Neural crest cell (in vitro differentiated cells): ENCODE measurements around the gene OR51D1. TPM values are rescaled to one million over a fixed set of nuclear protein-coding genes. Genes with fewer than 3 reads are reported as not detected.

Experiments used
- DNase-seq: peaks from one replicate; pipeline ENCODE4 v3.0.0; 2021; ENCODE audit warnings: low read depth, mixed read lengths, low spot score
- H3K27ac Mint-ChIP-seq: one replicate; pipeline ENCODE4 v1.8.0; 2021; ENCODE audit warnings: mild to moderate bottlenecking, mixed read lengths; ENCODE audit not compliant: unreplicated experiment
- H3K27me3 Mint-ChIP-seq: 2 replicates; pipeline ENCODE4 v1.8.0; 2021; ENCODE audit warnings: low read depth, mild to moderate bottlenecking, mixed read lengths
- H3K36me3 Mint-ChIP-seq: 2 replicates; pipeline ENCODE4 v1.8.0; 2021; ENCODE audit warnings: low read depth, mild to moderate bottlenecking, mixed read lengths
- H3K4me1 Mint-ChIP-seq: 2 replicates; pipeline ENCODE4 v1.8.0; 2021; ENCODE audit warnings: mixed read lengths
- H3K4me3 Mint-ChIP-seq: one replicate; pipeline ENCODE4 v1.8.0; 2021; ENCODE audit warnings: mild to moderate bottlenecking, mixed read lengths
- H3K9me3 Mint-ChIP-seq: 2 replicates; pipeline ENCODE4 v1.8.0; 2021; ENCODE audit warnings: mixed read lengths
- total RNA-seq: library from RNA; stranded (reverse); gene quantifications from 2 replicates; pipeline ENCODE4 v1.2.1, GENCODE V29; 2021
- TF ChIP-seq, protein P1 (sequence below): fragments of 200-600 bp; sonication (generic); conservative IDR thresholded peaks from 2 replicates; pipeline ENCODE4 v1.5.0; 2021; ENCODE audit warnings: antibody characterized with exemption, mild to moderate bottlenecking

Gene OR51D1
- total RNA-seq, 1 donor from 2014 or later = not detected

DNA sequence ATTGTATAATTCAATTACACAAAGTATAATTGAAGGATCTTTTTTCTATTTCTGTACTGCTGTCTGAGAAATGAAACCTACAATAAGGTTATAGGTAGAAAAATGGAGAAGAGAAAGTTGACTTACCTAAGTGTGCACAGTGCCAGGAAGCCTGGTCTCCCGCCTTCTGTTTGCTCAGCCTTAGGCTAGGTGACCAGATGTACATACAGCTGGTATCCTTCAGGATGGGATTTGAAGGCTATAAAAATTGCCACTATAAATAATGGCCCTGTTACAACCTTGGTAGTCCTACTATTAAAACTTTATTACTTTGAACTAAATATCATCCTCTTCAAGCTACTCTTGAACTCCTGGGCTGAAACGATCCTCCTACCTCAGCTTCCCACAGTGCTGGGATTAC is 40.7 kb downstream of the OR51D1 start:
- TF ChIP-seq, protein P1, sequence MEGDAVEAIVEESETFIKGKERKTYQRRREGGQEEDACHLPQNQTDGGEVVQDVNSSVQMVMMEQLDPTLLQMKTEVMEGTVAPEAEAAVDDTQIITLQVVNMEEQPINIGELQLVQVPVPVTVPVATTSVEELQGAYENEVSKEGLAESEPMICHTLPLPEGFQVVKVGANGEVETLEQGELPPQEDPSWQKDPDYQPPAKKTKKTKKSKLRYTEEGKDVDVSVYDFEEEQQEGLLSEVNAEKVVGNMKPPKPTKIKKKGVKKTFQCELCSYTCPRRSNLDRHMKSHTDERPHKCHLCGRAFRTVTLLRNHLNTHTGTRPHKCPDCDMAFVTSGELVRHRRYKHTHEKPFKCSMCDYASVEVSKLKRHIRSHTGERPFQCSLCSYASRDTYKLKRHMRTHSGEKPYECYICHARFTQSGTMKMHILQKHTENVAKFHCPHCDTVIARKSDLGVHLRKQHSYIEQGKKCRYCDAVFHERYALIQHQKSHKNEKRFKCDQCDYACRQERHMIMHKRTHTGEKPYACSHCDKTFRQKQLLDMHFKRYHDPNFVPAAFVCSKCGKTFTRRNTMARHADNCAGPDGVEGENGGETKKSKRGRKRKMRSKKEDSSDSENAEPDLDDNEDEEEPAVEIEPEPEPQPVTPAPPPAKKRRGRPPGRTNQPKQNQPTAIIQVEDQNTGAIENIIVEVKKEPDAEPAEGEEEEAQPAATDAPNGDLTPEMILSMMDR = no peak
- Mint-ChIP-seq H3K27me3 (no peaks in the 10 kb centered on the region), H3K9me3 (no peaks in the 10 kb centered on the region), H3K27ac (no peak overlapping the region), H3K36me3 (no peaks in the 10 kb centered on the region), H3K4me3 (no peak overlapping the region), H3K4me1 (peaks cover 9% of the 10 kb centered on the region)
- DNase-seq = no peak

- no peak for DNase-seq
- no peaks in the 10 kb centered on the region for H3K9me3 Mint-ChIP-seq
- no peak overlapping the region for H3K4me3 Mint-ChIP-seq
Measured at GRCh38 chr11:4680341-4680740, 43.1 kb downstream of the OR51D1 start.

DNA sequence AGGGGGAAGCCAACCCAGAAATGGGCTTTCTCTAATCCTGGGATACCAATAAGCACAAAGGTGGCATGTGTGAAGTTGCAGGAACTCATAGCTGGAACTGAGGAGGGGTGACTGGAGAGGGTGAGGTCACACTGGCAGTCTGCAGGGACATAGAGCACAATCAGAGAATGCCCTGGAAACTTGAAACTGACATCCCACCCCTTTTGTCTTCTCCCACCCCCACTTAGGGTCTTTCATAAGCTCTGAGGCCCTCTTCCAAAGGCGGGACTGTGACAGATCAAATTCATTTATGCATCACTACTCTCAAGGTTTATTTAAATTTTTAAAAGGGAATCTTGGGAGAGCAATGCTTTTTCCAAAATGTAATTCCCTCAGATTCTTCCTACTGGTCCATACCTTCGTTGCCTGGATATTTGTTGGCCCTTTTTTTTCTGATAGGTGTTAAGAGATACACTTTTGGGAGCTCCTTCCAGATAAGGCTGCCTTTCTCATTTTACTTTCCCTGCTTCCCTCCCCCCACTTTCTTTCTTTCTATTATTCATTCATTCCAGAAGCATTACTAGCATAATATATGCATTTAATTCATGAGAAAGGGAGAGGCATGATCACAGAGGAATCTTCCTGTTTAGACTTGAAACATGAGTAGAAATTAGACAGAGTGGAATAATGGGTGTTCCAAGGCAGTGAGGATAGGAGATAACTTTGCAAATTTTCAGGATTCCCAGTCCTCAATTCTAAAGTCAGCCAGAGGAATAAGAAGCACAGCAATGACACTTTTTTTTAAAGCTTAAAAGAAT is 45.5 kb downstream of the OR51D1 start:
- Mint-ChIP-seq H3K36me3 (no peaks in the 10 kb centered on the region), H3K9me3 (no peaks in the 10 kb centered on the region), H3K4me3 (no peak overlapping the region), H3K4me1 (peaks cover 12% of the 10 kb centered on the region), H3K27me3 (no peaks in the 10 kb centered on the region), H3K27ac (peak overlapping the region; percentile 51)
- TF ChIP-seq, protein P1 = no peak
- DNase-seq = no peak

More at GRCh38 chr11:4680341-4680740, 43.1 kb downstream of the OR51D1 start:
- TF ChIP-seq, protein P1 = no peak
- Mint-ChIP-seq H3K27me3 (no peaks in the 10 kb centered on the region), H3K36me3 (no peaks in the 10 kb centered on the region), H3K27ac (no peak overlapping the region), H3K4me1 (peaks cover 12% of the 10 kb centered on the region)

DNA sequence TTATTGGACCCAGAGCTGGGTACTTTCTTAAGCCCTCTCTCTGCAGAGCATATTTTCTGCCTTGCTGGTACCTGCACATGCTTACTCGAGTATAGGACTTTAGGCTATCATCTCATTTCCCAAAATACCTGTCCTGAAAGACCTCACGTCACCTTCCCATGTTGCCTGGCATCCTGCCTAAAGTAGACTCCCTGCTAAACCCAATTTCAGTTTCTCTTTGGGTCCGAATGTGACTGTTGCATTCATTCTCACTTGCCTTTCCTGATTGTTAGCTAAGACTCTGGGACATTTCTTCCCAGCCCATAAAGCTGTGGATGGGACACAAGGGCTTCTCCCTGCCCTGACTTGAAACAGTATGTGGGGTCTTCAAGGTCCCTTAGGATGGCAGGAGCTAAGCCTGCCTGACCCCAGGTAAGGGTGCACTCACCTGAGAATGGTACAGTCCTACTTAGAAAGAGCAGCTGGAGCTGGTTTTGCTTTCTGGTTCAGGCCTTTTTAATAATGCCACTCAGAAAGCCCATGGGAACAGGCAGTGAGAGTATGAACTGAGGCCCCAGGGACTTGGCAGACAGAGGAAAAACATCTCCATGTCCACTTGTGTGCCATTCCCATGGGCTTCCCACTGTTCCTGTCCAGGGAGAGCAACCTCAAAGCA is 47.5 kb downstream of the OR51D1 start:
- no peak overlapping the region for H3K27ac Mint-ChIP-seq
- DNase-seq = no peak
- TF ChIP-seq, protein P1 = no peak
- no peaks in the 10 kb centered on the region for H3K27me3 Mint-ChIP-seq
- H3K36me3 Mint-ChIP-seq = no peaks in the 10 kb centered on the region
- peaks cover 12% of the 10 kb centered on the region for H3K4me1 Mint-ChIP-seq
- H3K9me3 Mint-ChIP-seq = no peaks in the 10 kb centered on the region
- no peak overlapping the region for H3K4me3 Mint-ChIP-seq

Other genes starting within 250 kb of the OR51D1 start
- gene TRIM21, start 243.8 kb upstream of the OR51D1 start, total RNA-seq = 10.5 and 10.6 TPM in 2 replicates
- gene OR52K2, start 188.2 kb upstream of the OR51D1 start, total RNA-seq = not detected in 2 replicates
- not detected in 2 replicates for gene OR52K1, start 154.8 kb upstream of the OR51D1 start, total RNA-seq
- gene OR52M1, start 92.3 kb upstream of the OR51D1 start, total RNA-seq = not detected in 2 replicates
- not detected in 2 replicates for gene OR52I2, start 55.7 kb upstream of the OR51D1 start, total RNA-seq
- gene OR52I1, start 43.4 kb upstream of the OR51D1 start, total RNA-seq = not detected in 2 replicates
- gene TRIM68, start 29.2 kb upstream of the OR51D1 start, total RNA-seq = 12.3 and 13.4 TPM in 2 replicates
- gene OR51E1, start 6.5 kb downstream of the OR51D1 start, total RNA-seq = not detected in 2 replicates
- gene OR51E2, start 60.4 kb downstream of the OR51D1 start, total RNA-seq = not detected in 2 replicates
- gene MMP26, start 67.3 kb downstream of the OR51D1 start, total RNA-seq = not detected in 2 replicates
- not detected in 2 replicates for gene OR51F1, start 132.5 kb downstream of the OR51D1 start, total RNA-seq
- gene OR52R1, start 166.9 kb downstream of the OR51D1 start, total RNA-seq = not detected in 2 replicates
- gene OR51F2, start 183.8 kb downstream of the OR51D1 start, total RNA-seq = not detected in 2 replicates
- gene OR51S1, start 211.7 kb downstream of the OR51D1 start, total RNA-seq = not detected in 2 replicates
- gene OR51T1, start 244.4 kb downstream of the OR51D1 start, total RNA-seq = not detected in 2 replicates